ENCODE results near the gene SHISA7.
A peak's percentile ranks its signal among the peaks of the same experiment; 100 is the strongest.

SHISA7 gene

GRCh38 chr19:55385724-55386492 is 57.2 kb downstream of the SHISA7 start, which contains the start of gene RPL28:
Gene RPL28 (plus strand): TSS chr19:55385932. CDS start chr19:55386358, 426 bp downstream.
- TF ChIP-seq CTCF (IDR thresholded peaks at IDR 0.05; ENCODE audit: low read depth, low read length), result no peak
- H3K4me3 ChIP-seq (replicated peaks in 1 of 2; ENCODE audit: low read depth in 2 of 2, low read length in 2 of 2), result peak within 1 kb of the TSS; percentile 95 to 97
- DNase-seq (ENCODE audit: low read depth in 2 of 2), result peak; percentile 99

GRCh38 chr19:55384920-55385723 is 58.0 kb downstream of the SHISA7 start:
- H3K4me3 ChIP-seq (replicated peaks in 1 of 2; ENCODE audit: low read depth in 2 of 2, low read length in 2 of 2), result peak overlapping the region; percentile 46 to 97
- TF ChIP-seq CTCF (IDR thresholded peaks at IDR 0.05; ENCODE audit: low read depth, low read length), result no peak

GRCh38 chr19:55384131-55384919 is 58.8 kb downstream of the SHISA7 start, which contains the start of gene TMEM238:
Gene TMEM238 (minus strand): TSS chr19:55384292. CDS start chr19:55384259, 33 bp downstream.
- TF ChIP-seq CTCF (IDR thresholded peaks at IDR 0.05; ENCODE audit: low read depth, low read length), result no peak
- no peak for DNase-seq (ENCODE audit: low read depth in 2 of 2)
- peak within 1 kb of the TSS; percentile 30 to 97 for H3K4me3 ChIP-seq (replicated peaks in 1 of 2; ENCODE audit: low read depth in 2 of 2, low read length in 2 of 2)

More at GRCh38 chr19:55384920-55385723, 58.0 kb downstream of the SHISA7 start:
- peak; percentile 97 to 98 for DNase-seq (ENCODE audit: low read depth in 2 of 2)

GRCh38 chr19:55383279-55384130 is 59.6 kb downstream of the SHISA7 start:
- peak; percentile 65 to 70 for DNase-seq (ENCODE audit: low read depth in 2 of 2)
- no peak for TF ChIP-seq CTCF (IDR thresholded peaks at IDR 0.05; ENCODE audit: low read depth, low read length)
- H3K4me3 ChIP-seq (replicated peaks in 1 of 2; ENCODE audit: low read depth in 2 of 2, low read length in 2 of 2), result peak overlapping the region; percentile 30 to 46

- TF ChIP-seq CTCF (IDR thresholded peaks at IDR 0.05; ENCODE audit: low read depth, low read length), result no peak
- DNase-seq (ENCODE audit: low read depth in 2 of 2), result no peak
- no peak overlapping the region for H3K4me3 ChIP-seq (replicated peaks in 1 of 2; ENCODE audit: low read depth in 2 of 2, low read length in 2 of 2)
These were observed 60.5 kb downstream of the SHISA7 start for GRCh38 chr19:55382522-55383054.

Data from cardiac fibroblast (primary cell).